ENCODE data around the gene HTT. TPM values are rescaled to one million over a fixed set of nuclear protein-coding genes. Genes with fewer than 3 reads are reported as not detected.

HTT gene
- total RNA-seq, 1 donor from 2014 or later: 48.0 TPM

- no peaks in the 10 kb centered on the region for H3K9me3 Mint-ChIP-seq
- TF ChIP-seq CTCF (conservative IDR thresholded peaks at IDR 0.05): no peak
- H3K4me1 Mint-ChIP-seq (ENCODE audit: unreplicated experiment): peaks cover 11% of the 10 kb centered on the region
- no peaks in the 10 kb centered on the region for H3K36me3 Mint-ChIP-seq
- no peak overlapping the region for H3K4me3 Mint-ChIP-seq
- no peaks in the 10 kb centered on the region for H3K27me3 Mint-ChIP-seq
- no peak for DNase-seq (ENCODE audit: extremely low spot score, unreplicated experiment)
- no peak overlapping the region for H3K27ac Mint-ChIP-seq
Measured at GRCh38 chr4:3266076-3266475, 191.6 kb downstream of the HTT start.

- H3K4me1 Mint-ChIP-seq (ENCODE audit: unreplicated experiment): peaks cover 11% of the 10 kb centered on the region
- TF ChIP-seq CTCF (conservative IDR thresholded peaks at IDR 0.05): no peak
- H3K27ac Mint-ChIP-seq: no peak overlapping the region
- H3K27me3 Mint-ChIP-seq: no peaks in the 10 kb centered on the region
- H3K36me3 Mint-ChIP-seq: no peaks in the 10 kb centered on the region
- H3K4me3 Mint-ChIP-seq: no peak overlapping the region
- no peak for DNase-seq (ENCODE audit: extremely low spot score, unreplicated experiment)
- H3K9me3 Mint-ChIP-seq: no peaks in the 10 kb centered on the region
Measured at GRCh38 chr4:3267576-3268394, 193.3 kb downstream of the HTT start.

- Mint-ChIP-seq H3K27ac (no peak overlapping the region), H3K4me3 (no peak overlapping the region), H3K27me3 (no peaks in the 10 kb centered on the region), H3K4me1 (ENCODE audit: unreplicated experiment) (peaks cover 7% of the 10 kb centered on the region), H3K9me3 (peaks cover 2% of the 10 kb centered on the region), H3K36me3 (no peaks in the 10 kb centered on the region)
- TF ChIP-seq CTCF (conservative IDR thresholded peaks at IDR 0.05): no peak
- DNase-seq (ENCODE audit: extremely low spot score, unreplicated experiment): no peak
Measured at GRCh38 chr4:3268395-3269104, 194.1 kb downstream of the HTT start.

DNA sequence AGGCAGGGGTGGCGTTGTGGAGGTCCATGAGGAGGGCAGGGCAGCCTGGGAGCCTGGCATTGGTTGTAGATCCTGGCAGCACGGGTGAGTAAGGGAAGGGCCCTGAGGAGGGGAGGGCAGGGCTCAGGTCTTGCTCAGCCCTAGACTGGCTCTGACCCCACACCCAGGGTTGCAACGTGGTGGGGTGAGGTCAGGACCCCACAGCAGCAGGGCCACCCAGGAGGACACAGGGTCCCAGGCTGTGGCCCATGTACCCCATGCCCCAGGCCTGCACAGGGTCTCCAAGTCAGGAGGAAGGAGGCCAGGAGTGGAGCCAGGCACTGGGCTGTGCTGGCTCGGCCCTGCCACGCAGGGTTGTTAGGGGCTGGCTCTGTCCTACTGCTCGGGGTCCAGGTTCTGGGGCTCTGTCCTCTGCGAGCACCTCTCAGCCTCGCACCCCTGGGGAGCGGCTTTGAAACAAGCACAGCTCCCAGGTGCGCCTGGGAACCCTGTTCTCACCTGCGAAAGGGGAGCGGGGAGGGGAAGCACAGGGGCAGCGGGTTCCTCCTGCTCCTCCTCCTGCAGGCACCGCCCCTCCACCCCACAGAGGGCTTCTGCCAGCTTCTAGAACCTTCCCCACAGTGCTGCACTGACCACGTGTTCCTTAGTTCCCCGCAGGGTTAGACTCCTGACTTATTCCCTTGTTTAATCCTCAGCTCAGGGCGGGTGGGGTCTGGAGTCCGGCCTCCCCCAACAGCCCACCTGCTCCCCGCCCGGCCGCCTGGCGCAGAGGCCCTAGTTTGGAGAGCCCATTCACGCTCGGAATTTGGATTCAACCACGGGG is 194.8 kb downstream of the HTT start:
- Mint-ChIP-seq H3K36me3 (no peaks in the 10 kb centered on the region), H3K4me1 (ENCODE audit: unreplicated experiment) (peaks cover 5% of the 10 kb centered on the region), H3K4me3 (no peak overlapping the region), H3K9me3 (peaks cover 4% of the 10 kb centered on the region), H3K27ac (no peak overlapping the region), H3K27me3 (no peaks in the 10 kb centered on the region)
- TF ChIP-seq CTCF (conservative IDR thresholded peaks at IDR 0.05): no peak
- no peak for DNase-seq (ENCODE audit: extremely low spot score, unreplicated experiment)

- no peaks in the 10 kb centered on the region for H3K27me3 Mint-ChIP-seq
- no peaks in the 10 kb centered on the region for H3K36me3 Mint-ChIP-seq
- DNase-seq (ENCODE audit: extremely low spot score, unreplicated experiment): no peak
- peaks cover 5% of the 10 kb centered on the region for H3K4me1 Mint-ChIP-seq (ENCODE audit: unreplicated experiment)
- H3K4me3 Mint-ChIP-seq: no peak overlapping the region
- H3K9me3 Mint-ChIP-seq: peaks cover 4% of the 10 kb centered on the region
- no peak for TF ChIP-seq CTCF (conservative IDR thresholded peaks at IDR 0.05)
- no peak overlapping the region for H3K27ac Mint-ChIP-seq
Measured at GRCh38 chr4:3269991-3270611, 195.6 kb downstream of the HTT start.

Data from type B pancreatic cell (in vitro differentiated cells).